ENCODE measurements around the gene LRPPRC. TPM values are rescaled to one million over a fixed set of nuclear protein-coding genes. Genes with fewer than 3 reads are reported as not detected.
A peak's percentile ranks its signal among the peaks of the same experiment; 100 is the strongest.

Gene LRPPRC
- total and polyA plus RNA-seq, 10 of the 15 experiments (the other 5 are each of a cell fraction or from before 2014, with no cell fraction given): 34.1 to 152 (median 97.0) TPM

DNA sequence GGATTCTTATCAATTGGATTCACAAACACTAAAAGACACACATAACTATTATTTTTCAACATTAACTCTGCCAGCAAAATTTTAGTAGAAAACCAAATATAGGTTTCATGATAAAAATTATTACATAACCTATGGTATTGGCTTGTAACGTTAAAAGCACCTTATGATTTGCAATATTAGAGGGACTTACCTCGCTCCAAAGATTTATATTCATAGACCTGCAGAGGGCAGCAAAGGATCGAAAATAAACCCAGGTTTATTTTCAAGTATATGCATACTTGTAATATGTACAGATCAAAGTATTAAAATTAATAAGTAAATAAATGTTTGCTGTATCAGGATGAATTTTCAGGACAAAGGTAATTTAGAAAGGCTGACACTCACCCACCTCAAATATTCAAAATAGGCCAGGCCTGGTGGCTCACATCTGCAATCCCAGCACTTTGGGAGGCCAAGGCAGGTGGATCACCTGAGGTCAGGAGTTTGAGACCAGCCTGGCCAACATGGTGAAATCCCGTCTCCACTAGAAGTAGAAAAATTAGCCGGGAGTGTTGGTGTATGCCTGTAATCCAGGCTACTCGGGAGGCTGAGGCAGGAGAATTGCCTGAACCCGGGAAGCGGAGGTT lies 45.3 kb downstream of the LRPPRC start:
- Histone ChIP-seq H2AFZ (ENCODE audit: control insufficient read depth, low read depth, low read length) (no peak overlapping the region), H3K27ac (ENCODE audit: control insufficient read depth, insufficient read depth) (no peak overlapping the region), H3K9me3 (replicated peaks; ENCODE audit: control insufficient read depth, insufficient read depth, low read length) (no peaks in the 10 kb centered on the region), H4K20me1 (ENCODE audit: control insufficient read depth, insufficient read depth) (no peaks in the 10 kb centered on the region), H3K36me3 (ENCODE audit: control insufficient read depth in 2 of 2, insufficient read depth in 2 of 2, low read length in 1 of 2) (peaks cover 2 to 20% of the 10 kb centered on the region in 2 experiments; a peak in 3 of 4 replicates), H3K27me3 (replicated peaks in 1 of 2; ENCODE audit: control insufficient read depth in 2 of 2, insufficient read depth in 2 of 2, low read length in 1 of 2) (no peaks in the 10 kb centered on the region), H3K4me3 (no peak overlapping the region), H3K4me1 (ENCODE audit: control insufficient read depth, insufficient read depth, low read length) (no peaks in the 10 kb centered on the region), H3K4me2 (ENCODE audit: control insufficient read depth, insufficient read depth) (no peak overlapping the region), H3K79me2 (ENCODE audit: control insufficient read depth, insufficient read depth, low read length) (no peaks in the 10 kb centered on the region), H3K9ac (ENCODE audit: control insufficient read depth, insufficient read depth, low read length) (no peak overlapping the region)
- TF ChIP-seq RAD21 (IDR thresholded peaks at IDR 0.05; ENCODE audit: insufficient read depth, low read depth, low read length) (peak; percentile 28; the same call in 1 of the 2 replicates), KDM1A (IDR thresholded peaks at IDR 0.05; ENCODE audit: borderline replicate concordance) (no peak), SUPT20H (IDR thresholded peaks at IDR 0.05; ENCODE audit: borderline replicate concordance, control insufficient read depth, low read depth, low read length) (no peak), NKRF (conservative IDR thresholded peaks at IDR 0.05) (no peak), YY1 (IDR thresholded peaks at IDR 0.05; ENCODE audit: low read depth, low read length) (no peak), PAX8 (IDR thresholded peaks at IDR 0.05) (no peak), CBX5 (IDR thresholded peaks at IDR 0.05; ENCODE audit: low read depth) (no peak), JUNB (IDR thresholded peaks at IDR 0.05) (no peak)
- TF ChIP-seq, protein P1, sequence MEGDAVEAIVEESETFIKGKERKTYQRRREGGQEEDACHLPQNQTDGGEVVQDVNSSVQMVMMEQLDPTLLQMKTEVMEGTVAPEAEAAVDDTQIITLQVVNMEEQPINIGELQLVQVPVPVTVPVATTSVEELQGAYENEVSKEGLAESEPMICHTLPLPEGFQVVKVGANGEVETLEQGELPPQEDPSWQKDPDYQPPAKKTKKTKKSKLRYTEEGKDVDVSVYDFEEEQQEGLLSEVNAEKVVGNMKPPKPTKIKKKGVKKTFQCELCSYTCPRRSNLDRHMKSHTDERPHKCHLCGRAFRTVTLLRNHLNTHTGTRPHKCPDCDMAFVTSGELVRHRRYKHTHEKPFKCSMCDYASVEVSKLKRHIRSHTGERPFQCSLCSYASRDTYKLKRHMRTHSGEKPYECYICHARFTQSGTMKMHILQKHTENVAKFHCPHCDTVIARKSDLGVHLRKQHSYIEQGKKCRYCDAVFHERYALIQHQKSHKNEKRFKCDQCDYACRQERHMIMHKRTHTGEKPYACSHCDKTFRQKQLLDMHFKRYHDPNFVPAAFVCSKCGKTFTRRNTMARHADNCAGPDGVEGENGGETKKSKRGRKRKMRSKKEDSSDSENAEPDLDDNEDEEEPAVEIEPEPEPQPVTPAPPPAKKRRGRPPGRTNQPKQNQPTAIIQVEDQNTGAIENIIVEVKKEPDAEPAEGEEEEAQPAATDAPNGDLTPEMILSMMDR (IDR thresholded peaks at IDR 0.05 in 2 of 3, conservative IDR thresholded peaks at IDR 0.05 in 1 of 3; ENCODE audit: control insufficient read depth in 2 of 3, extremely low read depth in 1 of 3, insufficient read depth in 1 of 3, low read depth in 3 of 3, low read length in 3 of 3): peak in 2 of 3 experiments; percentile 21 to 49; a peak in 2 of 6 replicates
- ChIA-PET SMC1A (ENCODE audit: uncharacterized antibody, unreplicated experiment) (interaction anchor here (0.8 to 1.0 kb wide), 2 partner anchors 10 to 1715 kb away, joined by 3 read pairs; no protein-coding TSS in a partner anchor), POLR2A (no interaction called here), CTCF (interaction anchor here (0.9 to 1.4 kb wide), 7 partner anchors 9 to 345 kb away, joined by 3 to 7 read pairs (median 4); no protein-coding TSS in a partner anchor), RAD21 (ENCODE audit: unreplicated experiment) (no interaction called here)
- ATAC-seq (peak; percentile 73), FAIRE-seq (no peak), DNase-seq (ENCODE audit: low read depth, low spot score) (no peak)
- 92% methylated on average over 8 of the region's 8 CpGs for WGBS (ENCODE audit: insufficient coverage, insufficient replicate concordance, low lambda C conversion rate, missing lambda C conversion rate)
- in situ Hi-C loops (cut with MboI): no loop called here
- intact Hi-C loops (cut with micrococcal nuclease; ENCODE audit: unreplicated experiment): no loop called here
- BruUV-seq (replicated peaks): no TSS peak
